GM13976 (cell line): ENCODE results near the gene C17orf113.

ENCODE experiments used
- DNase-seq: peaks from one replicate; pipeline ENCODE4 v3.0.0; 2012; ENCODE audit warnings: low spot score
- CTCF ChIP-seq: IDR thresholded peaks from 2 replicates; pipeline ENCODE4 v1.5.1; 2012; ENCODE audit warnings: borderline replicate concordance, mild to moderate bottlenecking; ENCODE audit not compliant: insufficient read depth; ENCODE audit errors: extremely low read depth, missing control alignments, control extremely low read depth
- in situ Hi-C: fragments of 300-500 bp; cut with MboI; formaldehyde crosslinking; loops from one replicate; pipeline ENCODE4 v1.12.0; 2022; ENCODE audit warnings: low sequenced_read_pairs, mixed read lengths, inconsistent platforms; ENCODE audit not compliant: unreplicated experiment

The C17orf113 gene

GRCh38 chr17:42050393-42051012, at the start of gene C17orf113:
TSS of gene C17orf113 (minus strand) at chr17:42050601. CDS start at chr17:42043376, 7,225 bp downstream.
- peak; percentile 87 for DNase-seq
- TF ChIP-seq CTCF = peak; percentile 71
- in situ Hi-C loops = no loop called here

- TF ChIP-seq CTCF = no peak
- DNase-seq = no peak
Measured at GRCh38 chr17:42098730-42099399, 48.5 kb upstream of the C17orf113 start.

GRCh38 chr17:42097691-42098631, 47.6 kb upstream of the C17orf113 start, which contains the start of gene ZNF385C:
TSS of gene ZNF385C (minus strand) at chr17:42098473. CDS start at chr17:42063056, 35,417 bp downstream.
- in situ Hi-C loops = no loop called here
- TF ChIP-seq CTCF = no peak

More at GRCh38 chr17:42098730-42099399, 48.5 kb upstream of the C17orf113 start:
- in situ Hi-C loops = no loop called here

GRCh38 chr17:42096360-42097111, 46.1 kb upstream of the C17orf113 start:
- TF ChIP-seq CTCF = no peak
- in situ Hi-C loops = no loop called here
- no peak for DNase-seq

More at GRCh38 chr17:42097691-42098631, 47.6 kb upstream of the C17orf113 start, which contains the start of gene ZNF385C:
- peak; percentile 78 for DNase-seq

GRCh38 chr17:42094375-42095069, 44.1 kb upstream of the C17orf113 start:
- no peak for DNase-seq
- no peak for TF ChIP-seq CTCF
- in situ Hi-C loops = no loop called here
